Retina (tissue), 1 donor: ENCODE results near the gene PCBP1.
"Not testable (repeated sequence)": the region's sequence is repeated elsewhere in the genome, so short reads cannot be mapped to it uniquely, and the experiment has no call there.

Experiments
- DNase-seq: peaks from one replicate; pipeline ENCODE4 v3.0.0-alpha.2; 2016

The PCBP1 gene

GRCh38 chr2:70086838-70087701 is at the start of gene PCBP1:
Gene PCBP1, plus strand, starts transcription at chr2:70087477. Its CDS starts 267 bp downstream, at chr2:70087744.
- DNase-seq: peak; percentile 97

DNA sequence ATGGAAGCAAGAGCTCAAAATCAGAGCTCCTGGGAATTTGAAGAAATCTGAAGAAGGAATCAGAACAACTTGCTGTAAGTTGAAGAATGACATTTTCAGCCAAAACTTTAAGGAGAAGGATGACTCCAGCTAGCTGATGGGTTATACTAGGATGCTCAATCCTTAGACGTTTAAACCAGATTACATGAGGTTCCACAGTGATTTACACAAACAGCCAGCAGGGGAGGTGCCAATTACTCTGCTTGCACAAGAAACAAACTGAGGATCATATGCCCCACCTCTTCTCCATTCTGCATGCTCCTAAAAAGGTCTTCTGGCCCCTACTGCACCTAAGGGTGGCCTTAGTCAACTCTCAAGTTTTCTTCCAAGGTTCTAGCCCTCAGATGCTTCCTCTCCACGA is 47.9 kb upstream of the PCBP1 start:
- DNase-seq: no peak

DNA sequence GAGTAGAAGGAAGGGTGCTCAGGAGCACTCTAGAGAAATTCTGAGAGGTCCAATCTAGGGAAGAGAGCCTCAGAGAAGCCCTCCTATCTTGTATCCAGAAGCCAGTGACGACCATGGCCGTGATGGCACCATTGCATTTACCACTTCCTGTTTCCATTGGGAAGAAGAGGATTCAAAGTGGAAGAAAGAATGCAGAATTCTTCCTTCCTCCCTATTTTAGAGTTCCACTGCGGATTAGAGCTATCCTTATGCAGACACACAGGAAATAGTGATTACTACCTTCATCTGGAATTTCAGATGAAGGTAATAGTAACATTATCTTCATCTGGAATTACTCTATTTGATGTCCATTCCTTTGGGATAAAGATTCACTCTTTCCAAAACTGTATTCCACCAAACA is 45.6 kb upstream of the PCBP1 start:
- no peak for DNase-seq

DNA sequence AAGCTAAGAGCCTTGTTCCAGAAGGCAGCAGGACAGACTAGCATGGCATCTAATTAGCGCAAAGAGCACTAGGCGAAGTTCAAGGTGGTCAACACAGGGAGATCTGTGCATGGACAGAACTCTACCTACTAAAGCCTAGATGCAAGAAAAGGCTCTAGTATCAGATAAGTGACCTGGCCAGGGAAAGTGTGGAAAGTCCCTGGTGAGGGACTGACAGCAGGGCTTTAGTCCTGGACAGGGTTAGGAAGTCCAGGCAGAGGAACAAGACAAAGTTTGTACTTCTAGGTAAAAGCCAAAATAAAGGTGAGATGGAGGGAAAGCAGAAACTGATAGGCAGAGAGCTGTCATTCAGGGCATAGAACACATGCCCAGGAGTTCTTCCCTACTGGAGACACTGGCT is 45.0 kb upstream of the PCBP1 start:
- DNase-seq: no peak

- no peak for DNase-seq
Observed at GRCh38 chr2:70043252-70043875, 43.9 kb upstream of the PCBP1 start.

- DNase-seq: no peak
Observed at GRCh38 chr2:70044290-70045040, 42.8 kb upstream of the PCBP1 start.

DNA sequence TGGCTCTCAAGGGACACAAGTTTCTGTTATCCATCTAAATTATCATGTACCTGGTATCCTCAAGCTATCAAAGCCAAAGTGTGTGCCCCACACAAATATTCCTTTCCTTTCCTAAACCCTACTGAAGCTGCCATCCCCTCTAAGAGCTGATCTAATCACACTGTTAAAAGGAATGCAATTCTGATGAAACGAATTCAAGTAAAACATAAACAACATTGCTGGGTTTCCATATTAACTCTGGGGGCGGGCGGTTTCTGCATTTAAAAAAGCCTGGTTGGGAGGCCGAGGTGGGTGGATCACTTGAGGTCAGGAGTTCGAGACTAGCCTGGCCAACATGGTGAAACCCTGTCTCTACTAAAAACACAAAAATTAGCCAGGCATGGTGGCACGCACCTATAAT is 41.9 kb upstream of the PCBP1 start:
- DNase-seq: no peak

DNA sequence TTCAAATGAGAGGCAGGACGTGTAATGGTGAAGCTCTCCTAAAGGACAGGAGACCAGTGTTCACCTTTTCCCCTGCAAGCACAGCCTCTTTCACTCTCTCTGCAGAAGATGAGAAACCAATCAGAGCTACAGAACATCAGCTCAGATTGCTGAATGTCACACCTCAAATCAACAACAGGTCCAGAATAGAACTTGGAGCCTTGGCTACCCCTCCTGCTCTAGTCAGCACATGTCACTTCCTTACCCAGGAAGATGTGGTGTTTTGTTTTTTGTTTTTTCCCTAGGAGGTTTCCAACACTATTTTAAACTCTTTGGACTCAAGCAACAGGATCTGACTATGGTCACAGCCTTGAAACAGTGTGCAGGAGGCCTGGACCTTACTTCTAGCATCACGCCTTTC is 41.3 kb upstream of the PCBP1 start:
- no peak for DNase-seq

- no peak for DNase-seq
Observed at GRCh38 chr2:70046534-70046933, 40.7 kb upstream of the PCBP1 start.

GRCh38 chr2:70047451-70047850 is 39.8 kb upstream of the PCBP1 start:
- DNase-seq: no peak

DNA sequence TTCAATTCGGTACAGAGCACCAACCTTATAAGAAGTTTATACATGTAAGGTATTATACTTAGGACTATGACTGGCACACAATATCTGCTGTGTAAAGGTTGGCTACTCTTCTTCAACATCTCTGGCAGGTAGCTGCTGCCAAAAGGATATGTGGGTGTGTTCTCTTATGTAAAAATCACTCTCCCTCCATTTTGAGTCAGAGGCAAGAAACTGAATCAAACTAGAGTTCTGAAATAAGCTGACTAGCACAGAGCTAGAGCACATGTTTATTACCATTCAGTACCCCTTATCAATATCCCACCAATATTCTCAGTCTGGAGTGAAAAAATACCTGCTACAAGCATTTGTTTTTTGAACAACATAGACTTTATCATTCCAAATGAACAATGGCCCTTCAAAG is 38.0 kb upstream of the PCBP1 start:
- no peak for DNase-seq

GRCh38 chr2:70050631-70051425 is 36.4 kb upstream of the PCBP1 start:
- no peak for DNase-seq

DNA sequence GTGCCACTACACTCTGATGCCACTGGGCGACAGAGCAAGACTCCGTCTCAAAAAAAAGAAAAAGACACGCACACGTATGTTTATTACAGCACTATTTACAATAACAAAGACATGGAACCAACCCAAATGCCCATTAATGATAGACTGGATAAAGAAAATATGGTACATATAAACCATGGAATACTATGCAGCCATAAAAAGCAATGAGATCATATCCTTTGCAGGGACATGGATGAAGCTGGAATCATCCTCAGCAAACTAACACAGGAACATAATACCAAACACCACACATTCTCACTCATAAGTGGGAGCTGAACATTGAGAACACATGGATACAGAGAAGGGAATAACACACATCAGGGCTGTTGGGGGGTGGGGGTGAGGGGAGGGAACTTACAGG is 32.0 kb upstream of the PCBP1 start:
- DNase-seq: not testable (repeated sequence)

- no peak for DNase-seq
Observed at GRCh38 chr2:70061317-70061716, 26.0 kb upstream of the PCBP1 start.

DNA sequence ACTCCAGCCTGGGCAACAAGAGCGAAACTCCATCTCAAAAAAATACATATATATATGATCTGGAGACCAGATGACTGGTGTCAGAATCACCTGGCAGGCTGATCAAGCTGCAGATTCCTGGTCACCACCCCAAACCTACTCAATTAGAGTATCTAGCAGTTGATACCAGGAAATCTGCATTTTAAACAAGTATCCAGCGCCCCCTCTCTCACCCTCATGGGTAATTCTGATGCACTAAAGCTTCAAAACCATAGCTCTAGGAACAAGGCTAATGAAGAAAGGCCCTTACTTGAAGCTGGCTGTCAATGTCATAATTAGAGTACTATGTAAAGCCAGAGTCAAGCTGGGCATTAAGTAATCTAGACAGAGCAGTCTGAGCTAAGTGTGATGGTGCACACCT is 25.0 kb upstream of the PCBP1 start:
- DNase-seq: no peak

- no peak for DNase-seq
Observed at GRCh38 chr2:70068119-70068518, 19.2 kb upstream of the PCBP1 start.

DNA sequence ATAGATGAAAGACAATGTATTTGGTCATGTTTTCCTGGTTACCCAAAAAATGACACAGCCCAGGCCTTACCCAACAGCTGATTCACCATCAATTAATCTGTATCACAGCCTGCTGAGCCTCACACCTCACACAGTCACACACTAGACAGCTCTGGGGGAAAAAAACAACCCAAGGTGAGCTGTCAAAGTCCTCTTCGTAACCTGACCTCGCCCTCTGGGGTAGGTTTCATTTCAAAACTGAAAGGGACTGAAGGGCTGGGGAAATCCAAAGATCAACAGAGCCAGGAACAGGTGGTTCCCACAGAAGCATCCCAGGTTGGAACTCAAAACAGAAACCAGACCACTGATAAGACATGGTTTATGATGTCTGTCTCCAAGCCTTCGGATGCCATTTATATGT is 18.2 kb upstream of the PCBP1 start:
- DNase-seq: no peak

DNA sequence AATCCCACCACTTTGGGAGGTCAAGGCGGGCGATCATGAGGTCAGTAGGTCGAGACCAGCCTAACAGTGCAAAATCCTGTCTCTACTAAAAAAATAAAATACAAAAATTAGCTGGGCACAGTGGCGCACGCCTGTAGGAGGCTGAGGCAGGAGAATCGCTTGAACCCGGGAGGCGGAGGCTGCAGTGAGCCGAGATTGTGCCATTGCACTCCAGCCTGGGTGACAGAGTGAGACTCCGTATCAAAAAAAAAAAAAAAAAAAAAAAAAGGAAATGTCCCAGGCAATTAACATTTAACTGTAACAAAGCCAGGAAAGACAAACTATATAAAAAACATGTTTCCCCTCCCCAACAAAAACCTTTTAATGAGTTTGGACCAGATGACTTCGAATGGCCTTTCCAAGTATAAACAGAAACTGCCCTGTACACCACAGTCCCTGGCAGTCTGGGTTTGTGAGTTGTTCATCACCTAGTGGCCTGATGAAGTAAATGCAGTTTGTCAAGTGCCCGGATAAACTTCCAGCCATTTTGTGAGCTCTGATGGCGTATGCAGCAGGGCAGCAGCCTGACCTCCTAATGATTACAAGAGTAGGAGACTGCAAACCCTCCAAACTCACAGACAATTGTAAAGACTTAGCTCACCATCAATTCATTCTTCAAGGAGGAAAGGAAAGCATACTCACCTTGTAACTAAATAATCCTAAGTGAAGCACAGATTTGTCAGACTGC is 16.6 kb upstream of the PCBP1 start:
- peak; percentile 81 for DNase-seq

DNA sequence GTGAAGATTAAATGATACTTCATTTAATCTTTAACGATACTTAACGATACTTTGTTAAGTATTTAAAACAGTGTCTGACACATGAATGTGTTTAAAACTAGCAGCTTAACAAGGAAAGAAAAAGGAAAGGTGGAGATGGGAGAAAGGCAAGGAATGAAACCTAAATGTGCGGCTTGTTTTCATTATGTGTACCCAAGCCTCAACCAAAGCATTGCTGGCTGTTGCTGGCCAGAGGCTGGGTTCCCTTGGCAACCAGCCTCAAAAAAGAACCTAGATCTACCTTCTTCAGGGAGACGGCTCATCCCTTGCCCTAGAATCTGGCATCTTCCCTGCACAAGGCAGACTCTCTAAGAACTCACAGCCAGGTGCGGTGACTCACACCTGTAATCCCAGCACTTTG is 13.8 kb upstream of the PCBP1 start:
- DNase-seq: no peak

DNA sequence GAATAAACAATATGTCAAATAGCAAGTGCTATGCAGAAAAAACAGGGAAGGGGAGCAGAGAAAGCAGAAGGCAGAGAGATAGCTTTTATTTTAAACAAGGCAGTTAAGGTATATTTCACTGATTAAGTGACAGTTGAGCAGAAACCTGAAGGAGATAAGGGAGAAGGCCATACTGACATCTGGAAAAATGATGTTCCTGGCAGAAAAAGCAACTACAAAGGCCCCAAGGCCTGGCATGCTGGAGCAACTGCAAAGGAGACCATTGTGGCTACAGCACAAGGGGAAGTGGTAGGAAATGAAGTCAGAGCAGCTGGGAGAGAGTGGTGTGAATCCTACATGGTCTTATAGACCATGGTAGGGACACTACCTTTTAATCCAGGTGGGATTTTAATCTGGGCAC is 8.9 kb upstream of the PCBP1 start:
- no peak for DNase-seq

DNA sequence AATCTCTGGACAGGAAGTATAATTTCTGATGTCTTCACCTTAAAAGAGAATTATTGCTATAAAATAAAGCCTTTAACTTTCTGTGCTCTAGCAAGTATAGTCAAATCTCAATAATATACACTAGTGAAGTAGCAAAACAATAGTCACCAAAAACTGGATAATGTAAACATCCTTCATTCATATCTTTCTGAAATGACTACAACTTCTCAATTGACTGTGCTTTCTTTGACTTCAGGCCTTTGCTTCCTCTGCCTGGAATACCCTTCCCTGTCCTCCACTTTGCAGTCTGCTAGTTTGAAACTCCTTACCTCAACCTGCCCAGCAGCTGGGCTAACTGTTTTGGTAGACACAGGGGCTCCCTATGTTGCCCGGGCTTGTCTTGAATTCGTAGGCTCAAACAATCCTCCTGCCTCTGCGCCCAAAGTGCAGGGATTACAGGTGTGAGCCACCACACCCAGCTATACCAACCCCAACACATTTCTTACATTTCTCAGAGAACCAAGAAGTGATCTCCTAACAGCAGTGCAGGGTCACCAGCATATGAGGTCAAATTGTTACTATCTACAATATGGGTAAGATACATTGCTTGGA is 6.6 kb upstream of the PCBP1 start:
- no peak for DNase-seq

- no peak for DNase-seq
Observed at GRCh38 chr2:70081221-70081620, 6.1 kb upstream of the PCBP1 start.
